ENCODE data around the gene WNT9A.
"Not testable (repeated sequence)": the region's sequence is repeated elsewhere in the genome, so short reads cannot be mapped to it uniquely, and the experiment has no call there.

Gene WNT9A

DNA sequence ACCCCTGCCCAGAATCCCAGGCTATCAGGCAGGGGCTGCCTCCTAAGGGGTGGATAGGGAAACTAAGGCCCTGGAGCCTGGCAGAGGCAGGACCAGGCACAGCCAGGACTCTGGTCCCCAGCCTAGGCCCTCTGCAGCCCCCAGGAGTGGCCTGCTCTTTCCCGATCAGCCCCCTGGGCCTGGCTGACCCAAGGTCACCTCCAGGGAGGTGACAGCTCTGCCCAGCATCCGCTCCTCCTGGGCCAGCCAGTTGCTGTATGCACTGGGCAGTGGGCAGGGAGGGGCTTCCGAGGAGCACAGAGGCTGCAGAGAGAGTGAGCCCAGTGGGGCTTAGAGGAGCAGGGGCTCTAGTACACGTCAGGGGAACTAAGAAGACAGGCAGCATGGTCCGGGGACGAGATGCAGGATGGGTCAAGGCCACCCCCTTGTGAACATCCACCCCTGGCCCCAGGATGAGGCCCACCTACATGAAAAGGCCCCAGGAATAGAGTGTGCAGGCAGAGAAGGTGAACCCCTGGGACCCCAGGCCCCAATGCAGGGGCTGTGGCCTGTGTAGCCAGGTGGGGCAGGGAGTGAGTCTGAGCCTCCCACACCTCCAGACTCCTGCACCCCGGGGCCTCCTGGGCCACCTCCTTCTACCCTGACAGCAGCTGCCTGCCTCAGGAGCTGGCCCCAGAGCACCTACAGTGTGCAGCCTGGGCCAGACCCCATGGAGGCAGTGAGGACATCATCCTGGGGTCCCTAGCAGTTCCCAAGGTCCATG lies 32.8 kb downstream of the WNT9A start:
- in situ Hi-C loops (cut with MboI; ENCODE audit: low pct_unique_long_range_greater_than_20kb, low sequenced_read_pairs, unreplicated experiment) = no loop called here
- TF ChIP-seq, protein P1, sequence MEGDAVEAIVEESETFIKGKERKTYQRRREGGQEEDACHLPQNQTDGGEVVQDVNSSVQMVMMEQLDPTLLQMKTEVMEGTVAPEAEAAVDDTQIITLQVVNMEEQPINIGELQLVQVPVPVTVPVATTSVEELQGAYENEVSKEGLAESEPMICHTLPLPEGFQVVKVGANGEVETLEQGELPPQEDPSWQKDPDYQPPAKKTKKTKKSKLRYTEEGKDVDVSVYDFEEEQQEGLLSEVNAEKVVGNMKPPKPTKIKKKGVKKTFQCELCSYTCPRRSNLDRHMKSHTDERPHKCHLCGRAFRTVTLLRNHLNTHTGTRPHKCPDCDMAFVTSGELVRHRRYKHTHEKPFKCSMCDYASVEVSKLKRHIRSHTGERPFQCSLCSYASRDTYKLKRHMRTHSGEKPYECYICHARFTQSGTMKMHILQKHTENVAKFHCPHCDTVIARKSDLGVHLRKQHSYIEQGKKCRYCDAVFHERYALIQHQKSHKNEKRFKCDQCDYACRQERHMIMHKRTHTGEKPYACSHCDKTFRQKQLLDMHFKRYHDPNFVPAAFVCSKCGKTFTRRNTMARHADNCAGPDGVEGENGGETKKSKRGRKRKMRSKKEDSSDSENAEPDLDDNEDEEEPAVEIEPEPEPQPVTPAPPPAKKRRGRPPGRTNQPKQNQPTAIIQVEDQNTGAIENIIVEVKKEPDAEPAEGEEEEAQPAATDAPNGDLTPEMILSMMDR (IDR thresholded peaks at IDR 0.05; ENCODE audit: extremely low read depth, insufficient read depth, missing control alignments) = no peak
- DNase-seq (ENCODE audit: low spot score) = no peak

DNA sequence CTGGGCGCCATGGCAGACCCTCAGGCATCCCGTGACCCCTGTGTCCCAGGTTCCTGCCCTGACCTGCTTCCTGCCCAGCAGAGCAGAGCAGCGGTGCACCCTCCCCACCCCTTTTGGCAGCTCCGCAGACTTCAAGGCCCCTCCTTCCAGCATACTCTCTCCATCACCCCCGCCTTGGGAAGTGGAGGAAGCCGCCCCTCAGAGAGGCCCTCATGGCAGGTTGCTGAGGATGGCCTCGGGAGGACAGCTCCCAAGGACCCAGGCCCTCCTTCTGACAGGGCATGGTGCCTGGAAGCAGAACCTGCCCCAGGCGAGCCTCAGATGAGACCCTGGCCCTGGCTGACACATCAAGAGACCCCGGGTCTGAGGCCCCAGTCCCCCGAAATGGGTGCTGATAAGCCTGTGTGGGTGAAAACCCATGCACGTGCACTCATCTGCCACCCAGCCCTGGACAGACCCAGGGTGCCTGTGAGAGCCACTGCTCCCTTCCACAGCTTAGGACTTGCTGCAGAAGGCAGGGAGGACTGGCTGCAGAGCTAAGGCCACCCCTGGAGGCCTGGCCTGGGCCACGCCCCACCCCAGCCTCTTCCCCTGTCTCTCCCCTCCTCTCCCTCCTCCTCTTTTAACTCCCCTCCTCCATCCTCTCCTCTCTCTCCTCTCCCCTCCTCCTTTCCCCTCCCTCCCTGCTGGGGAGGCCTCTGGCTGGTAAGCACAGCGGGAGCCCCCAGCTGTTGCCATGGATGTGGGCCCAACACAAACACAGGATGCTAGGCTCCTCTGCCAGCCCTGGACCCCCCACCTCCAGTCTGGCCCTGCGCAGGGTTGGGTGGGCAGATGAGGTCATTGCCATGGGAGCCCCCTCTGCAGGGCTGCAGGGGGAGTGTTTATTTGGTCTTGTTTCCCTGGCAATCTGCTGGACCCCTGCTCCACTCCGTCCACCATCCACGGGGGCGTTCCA lies 33.7 kb downstream of the WNT9A start:
- TF ChIP-seq, protein P1 (IDR thresholded peaks at IDR 0.05; ENCODE audit: extremely low read depth, insufficient read depth, missing control alignments) = no peak
- in situ Hi-C loops (cut with MboI; ENCODE audit: low pct_unique_long_range_greater_than_20kb, low sequenced_read_pairs, unreplicated experiment) = no loop called here
- DNase-seq (ENCODE audit: low spot score) = no peak

DNA sequence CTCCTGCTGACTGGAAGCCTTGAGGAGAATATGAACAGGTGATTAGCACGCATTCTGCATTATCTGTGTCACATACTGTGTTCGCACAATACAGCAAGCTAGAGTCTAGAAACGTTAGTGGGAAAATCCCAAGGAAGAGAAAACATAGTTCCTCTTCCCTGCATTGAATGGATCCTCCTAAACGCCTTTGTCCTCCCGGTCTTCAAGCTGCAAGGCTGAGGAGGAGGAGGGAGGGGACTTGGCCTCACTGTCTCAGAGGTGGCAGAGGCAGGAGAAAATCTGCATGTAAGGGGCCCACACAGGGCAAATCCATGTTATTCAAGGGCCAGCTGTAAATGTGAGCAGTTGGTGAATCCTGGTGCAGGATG lies 34.4 kb downstream of the WNT9A start:
- in situ Hi-C loops (cut with MboI; ENCODE audit: low pct_unique_long_range_greater_than_20kb, low sequenced_read_pairs, unreplicated experiment) = no loop called here
- TF ChIP-seq, protein P1 (IDR thresholded peaks at IDR 0.05; ENCODE audit: extremely low read depth, insufficient read depth, missing control alignments) = no peak
- DNase-seq (ENCODE audit: low spot score) = no peak

DNA sequence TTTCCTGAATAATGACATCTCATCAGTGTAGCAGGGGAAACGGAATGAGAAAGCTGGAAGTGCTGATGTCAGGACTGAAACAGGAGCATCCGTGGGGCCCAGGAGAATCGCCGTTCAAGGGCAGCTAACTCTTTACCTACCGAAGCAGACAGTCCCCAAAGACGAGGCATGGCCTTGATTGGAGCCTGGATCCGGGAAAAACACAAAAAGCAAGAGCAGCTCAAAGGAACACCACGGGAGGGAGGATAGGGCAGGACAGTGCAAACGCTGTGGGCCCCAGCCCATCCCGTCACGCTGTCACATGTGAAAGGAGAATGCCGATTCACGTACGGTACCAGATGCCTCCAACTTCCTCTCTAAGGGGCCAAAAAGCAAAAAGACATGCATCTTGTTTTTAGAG lies 34.9 kb downstream of the WNT9A start:
- in situ Hi-C loops (cut with MboI; ENCODE audit: low pct_unique_long_range_greater_than_20kb, low sequenced_read_pairs, unreplicated experiment) = no loop called here
- no peak for DNase-seq (ENCODE audit: low spot score)
- TF ChIP-seq, protein P1 (IDR thresholded peaks at IDR 0.05; ENCODE audit: extremely low read depth, insufficient read depth, missing control alignments) = no peak

DNA sequence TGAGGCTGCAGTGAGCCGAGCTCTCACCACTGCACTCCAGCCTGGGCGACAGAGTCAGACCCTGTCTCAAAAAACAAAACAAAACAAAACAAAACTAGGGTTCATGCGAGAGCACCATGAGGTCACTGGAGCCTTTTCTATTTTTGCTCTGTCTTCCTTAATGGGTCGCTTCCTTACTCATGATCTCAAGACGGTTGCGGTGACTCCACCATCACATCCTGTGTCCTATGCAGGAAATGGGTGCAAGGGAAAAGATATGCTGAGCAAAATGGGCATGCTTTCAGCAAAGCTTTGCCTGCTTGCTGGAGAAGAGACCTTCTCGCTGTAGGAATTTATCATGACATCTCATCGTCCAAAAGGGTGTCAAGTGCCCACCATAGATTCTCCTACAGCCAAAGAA lies 36.4 kb downstream of the WNT9A start:
- TF ChIP-seq, protein P1 (IDR thresholded peaks at IDR 0.05; ENCODE audit: extremely low read depth, insufficient read depth, missing control alignments) = no peak
- DNase-seq (ENCODE audit: low spot score) = no peak
- in situ Hi-C loops (cut with MboI; ENCODE audit: low pct_unique_long_range_greater_than_20kb, low sequenced_read_pairs, unreplicated experiment) = no loop called here

DNA sequence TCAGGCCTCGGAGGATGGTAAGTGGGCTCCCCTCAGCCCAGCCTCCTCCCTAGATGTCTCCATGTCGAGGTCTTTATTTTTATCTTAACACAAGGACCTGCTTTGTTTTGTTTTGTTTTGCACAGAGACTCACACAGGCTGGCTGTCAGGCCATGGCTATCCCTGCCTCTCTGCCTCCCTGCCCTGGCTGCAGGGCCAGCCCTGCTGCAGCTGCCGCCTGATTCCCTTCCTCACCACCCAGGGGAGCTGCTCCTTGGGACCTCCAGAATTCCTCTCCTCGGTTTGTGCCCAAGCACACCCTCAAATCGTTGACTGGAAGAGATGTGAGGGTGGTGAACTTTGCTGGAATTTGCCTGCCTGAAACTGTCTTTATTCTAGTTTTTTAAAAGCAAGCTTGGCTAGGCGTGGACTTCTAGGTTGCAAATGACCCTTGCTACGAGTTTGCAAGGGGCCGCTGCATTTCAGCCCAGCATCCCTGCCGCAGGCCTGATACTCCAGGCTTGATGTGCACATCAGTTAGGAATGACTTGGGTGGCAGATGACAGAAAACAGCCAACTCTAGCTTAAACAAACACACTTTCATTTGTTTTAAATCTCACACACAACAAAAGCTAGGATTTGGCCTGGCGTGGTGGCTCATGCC lies 37.1 kb downstream of the WNT9A start:
- in situ Hi-C loops (cut with MboI; ENCODE audit: low pct_unique_long_range_greater_than_20kb, low sequenced_read_pairs, unreplicated experiment) = no loop called here
- DNase-seq (ENCODE audit: low spot score) = no peak
- TF ChIP-seq, protein P1 (IDR thresholded peaks at IDR 0.05; ENCODE audit: extremely low read depth, insufficient read depth, missing control alignments) = no peak

DNA sequence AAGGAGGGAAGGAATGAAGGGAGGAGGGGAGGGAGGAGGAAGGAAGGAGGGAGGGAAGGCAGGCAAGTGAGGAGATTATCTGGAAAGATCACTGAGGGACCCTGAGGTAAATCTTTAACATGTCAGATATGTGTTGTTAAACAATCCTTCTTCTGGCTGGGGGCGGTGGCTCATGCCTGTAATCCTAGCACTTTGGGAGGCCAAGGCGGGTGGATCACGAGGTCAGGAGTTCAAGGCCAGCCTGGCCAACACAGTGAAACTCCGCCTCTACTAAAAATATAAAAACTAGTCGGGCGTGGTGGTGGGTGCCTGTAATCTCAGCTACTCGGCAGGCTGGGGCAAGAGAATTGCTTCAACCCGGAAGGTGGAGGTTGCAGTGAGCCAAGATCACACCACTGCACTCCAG lies 37.8 kb downstream of the WNT9A start:
- in situ Hi-C loops (cut with MboI; ENCODE audit: low pct_unique_long_range_greater_than_20kb, low sequenced_read_pairs, unreplicated experiment); DNase-seq (ENCODE audit: low spot score): not testable (repeated sequence)
